ENCODE measurements around the gene ZDHHC11. TPM values are rescaled to one million over a fixed set of nuclear protein-coding genes. Genes with fewer than 3 reads are reported as not detected.

Gene ZDHHC11
- total and polyA plus RNA-seq, 2 of the 4 experiments (the other 2 are of a cell fraction), result 0.36 to 1.6 TPM

- ChIA-PET POLR2A (ENCODE audit: unreplicated experiment) (no interaction called here), CTCF (no interaction called here)
- Histone ChIP-seq H2BK5ac (ENCODE audit: low read depth, low read length, poor library complexity, severe bottlenecking) (no peak overlapping the region), H2AK9ac (replicated peaks; ENCODE audit: low read depth, low read length, poor library complexity) (peak overlapping the region; percentile 50), H3K23ac (ENCODE audit: low read depth, low read length) (no peak overlapping the region), H3K4ac (ENCODE audit: low read depth, low read length) (no peak overlapping the region), H4K5ac (ENCODE audit: low read depth, low read length) (no peak overlapping the region), H3K27me3 (ENCODE audit: control insufficient read depth, insufficient read depth, low read length) (peaks cover 33% of the 10 kb centered on the region), H2AK5ac (ENCODE audit: low read depth, low read length) (no peak overlapping the region), H2BK120ac (ENCODE audit: low read depth, low read length) (no peak overlapping the region), H3K9ac (ENCODE audit: low read depth, low read length) (no peak overlapping the region), H3K4me2 (ENCODE audit: low read depth, low read length) (no peak overlapping the region), H3K79me1 (ENCODE audit: low read depth in 1 of 2, low read length in 2 of 2) (no peaks in the 10 kb centered on the region), H2BK20ac (ENCODE audit: low read depth, low read length) (no peak overlapping the region), H3K4me3 (ENCODE audit: insufficient read depth, low read depth, low read length) (no peak overlapping the region), H3K56ac (ENCODE audit: extremely low read depth, insufficient read depth, low read length) (no peak overlapping the region), H3K14ac (replicated peaks; ENCODE audit: low read depth, low read length) (no peak overlapping the region), H3K9me1 (ENCODE audit: insufficient read depth, low read length) (no peaks in the 10 kb centered on the region; the same call in 1 of the 2 replicates), H2AFZ (replicated peaks; ENCODE audit: low read length, poor library complexity) (peak overlapping the region; percentile 69), H3K36me3 (ENCODE audit: control insufficient read depth, insufficient read depth, low read length) (no peaks in the 10 kb centered on the region), H4K8ac (ENCODE audit: low read depth in 2 of 2, low read length in 2 of 2) (no peak overlapping the region), H4K20me1 (ENCODE audit: insufficient read depth, low read length) (no peaks in the 10 kb centered on the region), H2BK15ac (ENCODE audit: low read depth, low read length) (no peak overlapping the region), H3K4me1 (ENCODE audit: control insufficient read depth, insufficient read depth, low read length) (no peaks in the 10 kb centered on the region), H3K27ac (ENCODE audit: insufficient read depth, low read length) (no peak overlapping the region), H3K9me3 (ENCODE audit: control insufficient read depth, insufficient read depth, low read length) (peaks cover 2% of the 10 kb centered on the region; the same call in 1 of the 2 replicates), H3K18ac (ENCODE audit: low read depth, low read length) (no peak overlapping the region), H4K91ac (ENCODE audit: insufficient read depth, low read depth, low read length) (no peak overlapping the region)
- in situ Hi-C loops (cut with MboI; ENCODE audit: low sequenced_read_pairs) (no loop called here), dilution Hi-C loops (cut with HindIII; ENCODE audit: low sequenced_read_pairs, unreplicated experiment) (no loop called here), intact Hi-C loops (cut with micrococcal nuclease) (no loop called here)
- no TSS peak for BruUV-seq (replicated peaks)
- WGBS, 2 experiments (ENCODE audit: extremely low coverage in 2 of 2, insufficient read length in 1 of 2), result 68% methylated on average over 11 of the region's 15 CpGs; no CpG with 5 or more reads in 1 of the 2 experiments
- ATAC-seq (ENCODE audit: low read depth) (no peak), DNase-seq (no peak)
- TF ChIP-seq MAFK (IDR thresholded peaks at IDR 0.05; ENCODE audit: low read depth, low read length) (no peak), CHD1 (IDR thresholded peaks at IDR 0.05; ENCODE audit: low read depth, low read length) (no peak), MXI1 (IDR thresholded peaks at IDR 0.05; ENCODE audit: borderline replicate concordance, low read depth, low read length) (no peak), CEBPB (IDR thresholded peaks at IDR 0.05; ENCODE audit: low read depth, low read length) (no peak), POLR2A (IDR thresholded peaks at IDR 0.05; ENCODE audit: low read depth, low read length) (no peak), RCOR1 (IDR thresholded peaks at IDR 0.05; ENCODE audit: insufficient replicate concordance, low read length) (no peak), SMC3 (IDR thresholded peaks at IDR 0.05; ENCODE audit: low read depth, low read length) (no peak)
These were observed 89.6 kb downstream of the ZDHHC11 start for GRCh38 chr5:761059-761771.
